ENCODE data around the gene PDE5A. TPM values are rescaled to one million over a fixed set of nuclear protein-coding genes. Genes with fewer than 3 reads are reported as not detected.
"Not testable (repeated sequence)": the region's sequence is repeated elsewhere in the genome, so short reads cannot be mapped to it uniquely, and the experiment has no call there.

Gene PDE5A
- polyA plus RNA-seq, 3 donors = 3.3 to 7.4 (median 7.1) TPM

- no peak overlapping the region for H3K27ac ChIP-seq (ENCODE audit: low read depth, low read length)
- WGBS, 3 donors = 49 to 92% (median 91%) methylated on average over 2 of the region's 2 CpGs
Measured at GRCh38 chr4:119501740-119502139, 126.9 kb downstream of the PDE5A start.

GRCh38 chr4:119498527-119498926 is 130.1 kb downstream of the PDE5A start:
- WGBS, 3 donors = 56 to 68% (median 58%) methylated on average over 3 of the region's 3 CpGs
- H3K27ac ChIP-seq (ENCODE audit: low read depth, low read length) = no peak overlapping the region

- H3K27ac ChIP-seq (ENCODE audit: low read depth, low read length) = no peak overlapping the region
- WGBS, 3 donors = 92 to 100% (median 100%) methylated on average over 1 of the region's 1 CpG
Measured at GRCh38 chr4:119493886-119494285, 134.7 kb downstream of the PDE5A start.

- no peak overlapping the region for H3K27ac ChIP-seq (ENCODE audit: low read depth, low read length)
- WGBS, 3 donors = 90 to 100% (median 90%) methylated on average over 1 of the region's 1 CpG
Measured at GRCh38 chr4:119493419-119493818, 135.2 kb downstream of the PDE5A start.

- WGBS, 3 donors = 57 to 60% (median 57%) methylated on average over 3 of the region's 3 CpGs
- no peak overlapping the region for H3K27ac ChIP-seq (ENCODE audit: low read depth, low read length)
Measured at GRCh38 chr4:119490335-119490734, 138.3 kb downstream of the PDE5A start.

- 80 to 88% (median 81%) methylated on average over 3 of the region's 3 CpGs for WGBS, 3 donors
- H3K27ac ChIP-seq (ENCODE audit: low read depth, low read length) = no peak overlapping the region
Measured at GRCh38 chr4:119489305-119489704, 139.3 kb downstream of the PDE5A start.

GRCh38 chr4:119480331-119480730 is 148.3 kb downstream of the PDE5A start:
- H3K27ac ChIP-seq (ENCODE audit: low read depth, low read length) = no peak overlapping the region
- 78 to 86% (median 85%) methylated on average over 1 of the region's 1 CpG for WGBS, 3 donors

GRCh38 chr4:119479835-119480234 is 148.8 kb downstream of the PDE5A start:
- H3K27ac ChIP-seq (ENCODE audit: low read depth, low read length) = no peak overlapping the region

GRCh38 chr4:119479180-119479808 is 149.3 kb downstream of the PDE5A start:
- no peak overlapping the region for H3K27ac ChIP-seq (ENCODE audit: low read depth, low read length)
- WGBS, 3 donors = 97 to 100% (median 98%) methylated on average over 2 of the region's 2 CpGs

GRCh38 chr4:119478446-119479179 is 150.0 kb downstream of the PDE5A start:
- no peak overlapping the region for H3K27ac ChIP-seq (ENCODE audit: low read depth, low read length)

- no peak overlapping the region for H3K27ac ChIP-seq (ENCODE audit: low read depth, low read length)
Measured at GRCh38 chr4:119477412-119478053, 151.1 kb downstream of the PDE5A start.

- 77 to 80% (median 80%) methylated on average over 3 of the region's 3 CpGs for WGBS, 3 donors
- no peak overlapping the region for H3K27ac ChIP-seq (ENCODE audit: low read depth, low read length)
Measured at GRCh38 chr4:119471259-119471658, 157.3 kb downstream of the PDE5A start.

- H3K27ac ChIP-seq (ENCODE audit: low read depth, low read length) = not testable (repeated sequence)
Measured at GRCh38 chr4:119470737-119471063, 157.9 kb downstream of the PDE5A start.

- 80 to 86% (median 82%) methylated on average over 2 of the region's 2 CpGs for WGBS, 3 donors
- H3K27ac ChIP-seq (ENCODE audit: low read depth, low read length) = not testable (repeated sequence)
Measured at GRCh38 chr4:119470021-119470736, 158.4 kb downstream of the PDE5A start.

GRCh38 chr4:119469039-119469438 is 159.6 kb downstream of the PDE5A start:
- H3K27ac ChIP-seq (ENCODE audit: low read depth, low read length) = not testable (repeated sequence)

GRCh38 chr4:119462733-119463132 is 165.9 kb downstream of the PDE5A start:
- WGBS, 3 donors = 77 to 86% (median 82%) methylated on average over 3 of the region's 3 CpGs
- not testable (repeated sequence) for H3K27ac ChIP-seq (ENCODE audit: low read depth, low read length)

More at GRCh38 chr4:119469039-119469438, 159.6 kb downstream of the PDE5A start:
- 87 to 88% (median 87%) methylated on average over 3 of the region's 3 CpGs for WGBS, 3 donors

- 46 to 59% (median 53%) methylated on average over 18 of the region's 18 CpGs for WGBS, 3 donors
- H3K27ac ChIP-seq (ENCODE audit: low read depth, low read length) = not testable (repeated sequence)
Measured at GRCh38 chr4:119455734-119456133, 172.9 kb downstream of the PDE5A start.

- not testable (repeated sequence) for H3K27ac ChIP-seq (ENCODE audit: low read depth, low read length)
- WGBS, 3 donors = 0 to 2% (median 1%) methylated on average over 53 to 80 of the region's 80 CpGs
Measured at GRCh38 chr4:119454491-119455270, 173.9 kb downstream of the PDE5A start.

GRCh38 chr4:119454151-119454490 is 174.5 kb downstream of the PDE5A start:
- not testable (repeated sequence) for H3K27ac ChIP-seq (ENCODE audit: low read depth, low read length)
- 0 to 5% (median 4%) methylated on average over 7 of the region's 7 CpGs for WGBS, 3 donors

Measured in adipose tissue (tissue), 3 donors.